Activated T-cell treated with anti-CD3 and anti-CD28 coated beads, Interleukin-2, amount 50 U/mL, for 48 hours (primary cell): ENCODE data around the gene APOD.
"Not testable (repeated sequence)": the region's sequence is repeated elsewhere in the genome, so short reads cannot be mapped to it uniquely, and the experiment has no call there.

Experiments used
- DNase-seq, 2 experiments: peaks; one replicate each; pipeline ENCODE4 v3.0.0-alpha.2; 2020

The APOD gene

GRCh38 chr3:195583831-195584542, at the start of gene APOD:
APOD (minus strand) TSS chr3:195583940; CDS start chr3:195579461, 4,479 bp downstream.
- no peak for DNase-seq

- DNase-seq: peak; percentile 17 to 19
Observed at GRCh38 chr3:195633351-195633750, 49.6 kb upstream of the APOD start.

GRCh38 chr3:195632501-195633185, 48.9 kb upstream of the APOD start:
- peak in 1 of 2 experiments; percentile 38 for DNase-seq

GRCh38 chr3:195632046-195632445, 48.3 kb upstream of the APOD start:
- DNase-seq: peak in 1 of 2 experiments; percentile 18

- peak in 1 of 2 experiments; percentile 17 for DNase-seq
Observed at GRCh38 chr3:195630938-195631495, 47.3 kb upstream of the APOD start.

GRCh38 chr3:195630086-195630917, 46.6 kb upstream of the APOD start:
- DNase-seq: not testable (repeated sequence)

- not testable (repeated sequence) for DNase-seq
Observed at GRCh38 chr3:195629682-195630081, 45.9 kb upstream of the APOD start.

GRCh38 chr3:195628386-195628920, 44.7 kb upstream of the APOD start:
- DNase-seq: not testable (repeated sequence)

GRCh38 chr3:195627515-195628385, 44.0 kb upstream of the APOD start:
- DNase-seq: not testable (repeated sequence)

- DNase-seq: peak; percentile 67 to 69
Observed at GRCh38 chr3:195624603-195625560, 41.1 kb upstream of the APOD start.

GRCh38 chr3:195624171-195624570, 40.4 kb upstream of the APOD start:
- not testable (repeated sequence) for DNase-seq

- peak in 1 of 2 experiments; percentile 11 for DNase-seq
Observed at GRCh38 chr3:195623217-195623965, 39.7 kb upstream of the APOD start.

- not testable (repeated sequence) for DNase-seq
Observed at GRCh38 chr3:195622523-195623170, 38.9 kb upstream of the APOD start.

- DNase-seq: peak in 1 of 2 experiments; percentile 19
Observed at GRCh38 chr3:195622012-195622411, 38.3 kb upstream of the APOD start.

- not testable (repeated sequence) for DNase-seq
Observed at GRCh38 chr3:195621095-195621494, 37.4 kb upstream of the APOD start.

GRCh38 chr3:195620476-195620875, 36.7 kb upstream of the APOD start:
- not testable (repeated sequence) for DNase-seq

- DNase-seq: not testable (repeated sequence)
Observed at GRCh38 chr3:195619591-195620369, 36.0 kb upstream of the APOD start.
